Stimulated activated CD4-positive, alpha-beta T cell treated with anti-CD3 and anti-CD28 coated beads, Interleukin-1b, Interleukin-23, amount 100 ng/mL, for 24 hours (primary cell): Measurements from ENCODE around the gene PPP1R18.
"Not testable (repeated sequence)": the region's sequence is repeated elsewhere in the genome, so short reads cannot be mapped to it uniquely, and the experiment has no call there.

Experiments
- DNase-seq, 4 experiments: peaks; one replicate each; pipeline ENCODE4 v3.0.0-alpha.2; 2020; ENCODE audit warnings: low read depth in 4 of 4, low spot score in 1 of 4

PPP1R18 gene

DNA sequence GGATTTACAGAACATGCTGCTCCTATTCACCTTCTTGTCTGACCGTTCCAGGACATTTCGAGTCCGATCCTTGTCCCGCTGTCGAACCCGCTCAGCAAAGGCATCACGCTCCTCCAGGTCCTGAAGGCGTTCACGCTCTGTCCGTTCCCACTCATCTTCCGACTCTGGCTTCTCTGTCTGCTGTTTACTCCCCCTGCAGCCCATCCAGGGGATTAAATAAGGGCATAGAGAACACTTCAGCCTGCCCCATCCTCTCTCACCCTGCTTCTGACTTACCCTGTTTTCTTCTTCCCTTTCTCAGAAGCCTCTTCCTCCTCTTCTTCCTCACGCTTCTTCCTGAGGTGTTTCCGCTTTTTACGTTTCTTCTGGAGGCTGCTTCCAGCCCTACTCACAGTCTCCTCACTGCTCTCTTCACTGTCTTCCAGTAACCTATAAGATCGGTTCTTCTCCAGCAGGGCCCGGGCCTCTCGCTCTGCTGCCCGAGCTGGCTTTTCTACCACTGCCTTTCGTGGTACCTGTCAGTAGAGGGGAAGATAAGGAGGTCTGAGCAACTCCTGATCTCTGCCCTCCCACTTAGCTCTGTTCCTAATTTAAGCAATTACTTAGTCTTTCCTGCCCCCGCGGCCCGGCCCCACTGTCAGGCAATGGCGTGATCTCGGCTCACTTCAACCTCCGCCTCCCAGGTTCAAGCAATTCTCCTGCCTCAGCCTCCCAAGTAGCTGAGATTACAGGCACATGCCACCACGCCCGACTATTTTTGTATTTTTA, 15.5 kb downstream of the PPP1R18 start:
- DNase-seq: no peak

DNA sequence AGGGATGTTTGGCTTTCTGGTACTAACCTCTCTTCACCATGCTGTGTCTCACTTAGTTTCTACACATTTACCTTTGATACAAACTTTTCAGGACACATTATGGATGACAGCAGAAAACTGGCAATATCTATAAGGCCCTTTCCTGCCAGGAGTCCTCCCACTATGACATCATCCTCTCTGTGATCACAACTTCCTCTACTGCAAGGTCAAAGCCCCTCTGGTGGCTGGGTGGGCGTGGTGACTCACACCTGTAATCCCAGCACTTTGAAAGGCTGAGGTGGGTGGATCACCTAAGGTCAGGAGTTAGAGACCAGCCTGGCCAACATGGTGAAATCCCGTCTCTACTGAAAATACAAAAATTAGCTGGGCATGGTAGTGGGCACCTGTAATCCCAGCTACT, 20.1 kb downstream of the PPP1R18 start:
- DNase-seq: not testable (repeated sequence)

DNA sequence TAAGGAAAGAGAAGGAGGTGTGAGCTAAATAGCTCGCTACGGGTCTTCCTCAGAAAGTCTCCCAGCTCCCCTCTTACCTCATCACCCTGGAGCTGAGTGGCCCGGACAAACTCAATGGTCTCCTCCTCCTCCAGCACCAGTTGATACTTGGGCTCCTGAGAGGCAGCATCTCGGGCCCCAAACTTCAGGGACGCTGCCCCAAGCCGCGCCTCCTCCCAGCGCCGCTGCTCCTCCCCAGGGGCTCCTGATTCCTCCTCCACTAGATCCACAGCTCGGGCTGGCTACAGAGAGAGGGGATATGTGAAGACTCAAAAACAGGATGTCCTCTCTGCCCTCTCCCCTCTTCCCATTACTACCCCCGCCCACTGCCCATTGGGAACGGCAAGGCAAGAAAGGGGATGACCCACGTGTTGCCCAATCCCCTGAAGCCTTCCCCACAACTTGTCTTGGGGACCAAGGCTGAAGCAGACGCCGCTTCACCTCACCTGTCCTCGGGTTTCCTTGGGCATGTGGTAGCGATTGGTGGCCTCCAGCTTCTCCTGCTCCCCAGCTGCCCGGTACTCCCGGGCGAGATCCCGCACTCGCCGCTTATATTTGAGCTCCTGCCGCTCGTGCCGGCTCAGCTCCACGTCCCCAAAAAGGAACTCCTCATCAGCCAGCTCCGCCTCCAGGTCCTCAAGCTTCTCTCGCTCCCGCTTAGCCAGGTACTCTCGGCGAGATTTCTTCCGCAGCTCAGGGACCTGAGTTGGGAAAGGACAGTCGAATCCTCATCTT, 21.3 kb downstream of the PPP1R18 start:
- no peak for DNase-seq

DNA sequence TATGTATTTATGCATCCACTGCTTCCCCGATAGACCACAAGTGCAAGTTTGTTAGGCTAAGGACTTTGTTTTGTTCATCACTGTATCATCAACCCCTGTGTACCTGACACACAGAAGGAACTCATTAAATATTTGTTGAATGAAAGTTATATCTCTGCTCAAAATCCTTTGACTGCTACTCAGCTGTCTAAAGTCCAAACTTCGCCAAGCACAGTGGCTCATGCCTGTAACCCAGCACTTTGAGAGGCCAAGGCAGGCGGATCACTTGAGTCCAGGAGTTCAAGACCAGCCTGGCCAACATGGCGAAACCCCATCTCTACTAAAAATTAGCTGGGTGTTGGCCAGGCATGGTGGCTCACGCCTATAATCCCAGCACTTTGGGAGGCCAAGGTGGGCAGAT, 28.5 kb downstream of the PPP1R18 start:
- not testable (repeated sequence) for DNase-seq

DNA sequence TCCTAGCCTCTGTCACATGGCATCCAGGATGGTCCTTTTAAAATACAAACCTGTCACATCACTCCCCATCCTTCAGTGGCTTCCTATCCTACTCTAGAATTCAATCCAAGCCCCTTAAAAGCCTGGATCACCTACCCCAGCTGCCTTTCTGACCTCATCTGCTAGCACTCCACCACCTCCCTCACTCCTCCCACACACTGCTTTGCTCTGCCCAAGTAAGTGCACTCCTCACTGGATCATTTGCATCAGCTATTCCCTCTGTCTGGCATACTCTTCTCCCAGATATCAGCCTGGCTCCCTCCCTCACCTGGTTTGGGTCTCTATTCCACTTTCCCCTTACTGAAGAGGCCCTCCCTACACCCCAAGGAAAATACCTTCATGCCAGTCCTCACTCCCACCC, 29.0 kb downstream of the PPP1R18 start:
- DNase-seq: no peak

DNA sequence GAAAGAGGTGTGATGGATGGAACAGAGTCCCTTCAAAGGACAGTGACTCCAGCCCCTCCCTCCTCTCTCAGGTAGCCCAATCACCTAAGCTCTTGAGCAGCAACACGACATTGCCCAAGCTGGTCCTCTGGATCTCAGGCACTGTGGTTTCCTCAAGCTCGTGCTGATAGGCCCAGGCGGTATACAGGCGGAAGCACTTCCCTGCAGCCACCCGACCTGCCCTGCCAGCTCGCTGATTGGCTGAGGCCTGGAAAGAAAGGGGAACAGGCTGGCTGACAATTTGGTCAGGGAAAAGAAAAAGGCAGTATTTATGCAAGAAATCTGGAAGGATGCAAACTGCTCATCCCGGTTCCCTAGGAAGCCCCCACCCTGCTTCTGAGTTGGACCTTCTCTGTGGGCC, 29.9 kb downstream of the PPP1R18 start:
- no peak for DNase-seq

DNA sequence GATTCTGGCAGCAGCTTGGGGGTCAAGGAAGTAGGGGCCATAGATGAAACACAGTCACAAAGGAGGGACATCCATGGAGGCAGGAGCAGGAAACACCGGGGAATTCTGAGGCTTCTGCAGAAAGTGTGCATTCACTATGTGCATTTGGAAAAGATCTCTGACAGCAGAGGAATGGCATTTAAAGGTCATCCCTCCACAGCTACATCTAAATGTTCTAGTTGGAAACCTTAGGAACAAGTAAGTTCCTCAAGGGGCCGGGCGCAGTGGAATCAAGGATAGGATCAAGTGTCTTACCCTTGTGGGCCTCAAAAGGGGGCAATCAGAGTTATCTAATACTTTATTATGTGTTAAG, 30.7 kb downstream of the PPP1R18 start:
- DNase-seq: no peak

DNA sequence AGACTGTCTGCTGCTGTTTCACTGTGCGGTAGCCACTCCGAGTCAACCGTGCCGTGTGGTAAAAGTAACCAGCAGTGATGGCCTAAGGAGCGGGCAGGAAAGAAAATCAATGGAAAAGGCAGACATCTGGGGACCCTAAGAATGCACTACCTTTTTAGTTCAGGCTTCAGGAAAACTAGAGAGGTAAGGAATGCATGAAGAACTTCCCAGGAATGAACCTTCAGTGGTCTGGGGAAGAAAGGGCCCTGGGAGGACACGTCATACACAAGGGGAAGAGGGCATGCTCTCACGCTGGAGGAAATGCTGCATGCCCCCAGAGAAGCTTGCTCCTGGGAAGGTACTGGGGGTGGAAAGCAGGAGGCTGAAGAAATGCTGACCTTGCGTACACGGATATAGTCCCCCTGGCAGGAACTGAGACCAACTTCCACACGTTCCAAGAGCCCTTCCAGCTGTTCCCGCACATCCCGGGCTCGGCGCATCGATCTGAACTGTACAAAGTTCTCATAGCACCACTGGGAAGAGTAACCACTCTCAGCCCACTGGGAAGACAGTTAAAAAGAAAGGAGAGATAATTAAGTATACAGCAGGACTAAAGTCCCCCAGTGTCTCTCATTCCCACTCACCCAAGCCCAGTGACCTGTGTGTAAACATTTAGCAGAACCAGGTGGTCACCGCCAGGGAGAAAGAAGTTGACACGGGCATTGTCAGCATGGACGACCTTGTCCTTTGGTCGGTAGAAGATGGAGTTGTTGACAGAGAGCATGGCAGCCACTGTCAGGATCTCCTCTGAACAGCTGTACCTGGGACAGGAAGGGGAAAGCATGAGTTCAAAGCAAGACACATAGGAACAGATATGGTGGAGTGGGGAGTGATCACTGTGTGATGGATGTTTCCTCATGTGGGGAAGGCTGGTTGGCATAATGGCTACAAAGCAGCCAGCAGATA, 31.4 kb downstream of the PPP1R18 start:
- no peak for DNase-seq

DNA sequence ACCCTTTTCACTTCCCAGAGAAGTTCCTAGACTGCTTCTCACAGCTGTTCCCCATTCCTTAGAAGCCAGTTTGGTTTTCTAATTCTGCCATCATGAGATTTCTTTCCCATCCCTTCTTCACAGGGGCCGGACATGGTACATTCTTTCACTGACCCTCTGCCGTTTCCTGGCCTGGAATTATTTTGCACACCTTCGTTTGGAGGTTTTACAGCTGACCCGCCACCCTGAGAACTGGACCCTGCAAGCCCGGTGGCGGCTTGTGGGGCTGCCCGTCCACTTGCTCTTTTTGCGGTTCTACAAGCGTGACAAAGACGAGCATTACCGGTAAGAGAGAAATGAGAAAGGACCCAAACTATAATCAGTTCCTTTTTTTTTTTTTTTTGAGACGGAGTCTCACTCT, 35.3 kb downstream of the PPP1R18 start:
- no peak for DNase-seq

DNA sequence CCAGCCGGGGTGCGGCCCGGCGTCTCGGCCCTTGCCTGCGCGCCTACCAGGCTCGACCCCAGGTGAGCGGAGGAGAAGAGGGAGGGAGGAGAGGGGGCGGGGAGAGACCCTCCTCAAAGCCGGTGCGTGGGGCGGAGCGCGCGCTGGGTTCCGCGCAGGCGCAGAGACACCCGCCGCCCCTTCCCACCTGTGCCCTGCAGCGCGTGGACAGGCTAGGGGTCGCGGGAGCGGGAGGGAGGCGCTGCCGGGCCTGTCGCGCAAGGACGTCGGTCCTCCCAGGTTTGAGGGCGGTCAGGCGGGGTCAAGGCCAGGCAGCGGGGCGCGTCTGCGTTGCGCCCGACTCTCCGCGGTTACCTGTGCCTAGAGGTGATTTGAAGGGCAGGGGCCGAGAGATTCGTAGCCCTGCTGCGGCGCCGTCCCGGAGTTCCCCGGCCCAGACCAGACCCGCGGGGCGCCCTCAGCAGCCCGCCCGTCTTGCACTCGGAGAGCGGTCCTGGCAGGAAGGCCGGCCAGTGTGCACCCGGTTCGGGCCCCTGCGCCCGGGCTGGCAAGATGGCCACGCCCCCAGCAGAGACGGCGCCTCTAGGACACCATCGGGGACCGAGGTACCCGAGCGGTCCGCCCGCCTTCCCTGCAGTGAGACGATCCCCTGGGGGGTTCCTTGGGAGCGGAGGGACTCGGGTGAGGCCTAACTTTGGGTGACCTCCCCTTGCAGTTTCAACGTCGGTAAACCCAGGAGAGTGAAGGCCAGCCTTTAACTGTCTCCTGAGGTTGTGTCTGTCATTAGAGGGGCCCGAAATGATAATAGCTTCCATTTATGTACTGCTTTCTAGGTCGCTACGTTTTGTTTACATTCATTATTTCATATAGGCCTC, 39.0 kb downstream of the PPP1R18 start:
- DNase-seq: peak; percentile 59 to 71 (median 62)

DNA sequence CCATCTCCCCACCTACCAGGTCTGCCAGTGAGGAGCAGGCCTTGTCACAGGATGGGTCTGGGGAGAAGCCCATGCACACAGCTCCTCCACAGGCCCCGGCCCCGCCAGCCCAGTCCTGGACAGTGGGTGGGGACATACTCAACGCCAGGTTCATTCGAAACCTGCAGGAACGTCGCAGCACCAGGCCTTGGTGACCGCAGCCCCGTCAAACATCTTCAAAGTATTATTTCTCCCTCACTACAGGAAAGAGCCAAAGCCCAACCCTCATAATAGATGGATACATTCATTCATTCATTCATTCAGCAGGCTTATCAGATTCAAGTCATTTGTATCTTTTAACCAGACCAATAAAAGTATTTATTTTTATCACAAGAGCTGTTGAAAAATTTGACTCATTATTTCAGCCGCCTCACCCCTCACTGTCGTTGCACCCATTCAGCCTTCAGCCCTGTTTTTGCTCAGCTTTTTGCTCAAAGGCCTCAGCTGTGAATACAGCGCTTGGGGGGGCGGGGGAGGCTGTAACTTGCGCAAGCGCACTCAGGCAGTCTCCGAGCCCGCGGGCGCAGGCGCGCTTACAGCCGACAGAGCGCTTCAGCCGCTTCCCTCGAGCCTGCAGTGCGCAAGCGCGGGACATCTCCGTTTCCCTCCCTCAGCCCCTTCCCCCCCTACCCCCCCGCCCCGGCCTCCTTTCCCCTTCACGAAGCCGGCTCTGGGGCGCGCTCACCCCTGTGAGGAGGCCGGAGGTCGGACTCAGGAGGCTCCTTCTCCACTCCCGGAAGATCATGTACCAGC, 39.8 kb downstream of the PPP1R18 start, which contains the start of gene C6orf136:
Gene C6orf136 (plus strand): TSS at position 684 of the 792 bp plus-strand sequence. CDS start 99 bp downstream, at position 783.
- DNase-seq: peak; percentile 67 to 87 (median 84)

DNA sequence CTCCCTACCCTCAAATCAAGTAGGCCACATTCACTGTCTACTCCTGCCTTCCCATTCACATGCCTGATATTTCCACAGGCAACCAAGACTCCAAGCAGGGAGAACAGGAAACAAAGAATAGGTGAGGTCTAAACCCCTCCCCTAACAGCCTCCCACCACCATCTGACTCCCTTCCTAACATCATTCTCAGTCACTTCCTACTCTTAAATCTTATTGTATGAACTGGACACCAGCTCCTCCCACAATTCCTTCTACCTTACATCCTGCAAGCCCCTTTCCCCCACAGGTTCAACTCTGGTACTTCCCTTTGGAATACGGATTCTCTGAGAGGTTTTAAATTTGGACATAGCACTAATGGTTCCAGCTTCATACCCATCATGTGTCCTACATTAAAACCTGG, 40.5 kb downstream of the PPP1R18 start:
- no peak for DNase-seq

DNA sequence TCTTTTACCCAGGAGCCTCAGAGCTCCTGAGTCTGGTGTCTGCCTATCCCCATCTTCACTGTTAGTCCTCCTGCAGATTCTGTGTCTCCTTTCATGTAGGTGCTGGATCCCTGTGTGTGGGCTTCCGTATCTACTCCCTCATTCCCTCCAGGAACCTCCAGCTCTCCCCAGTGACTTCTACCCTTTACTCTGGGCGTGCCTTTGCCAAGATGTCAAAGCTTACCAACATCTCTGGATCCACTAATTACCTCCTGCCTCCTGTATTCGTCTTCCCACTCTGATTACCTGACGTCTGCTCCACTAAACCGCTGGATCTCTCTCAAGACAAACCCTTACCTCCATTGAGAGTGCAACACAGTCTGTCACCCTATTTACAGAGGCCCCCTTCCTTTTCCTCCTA, 41.7 kb downstream of the PPP1R18 start:
- DNase-seq: no peak

DNA sequence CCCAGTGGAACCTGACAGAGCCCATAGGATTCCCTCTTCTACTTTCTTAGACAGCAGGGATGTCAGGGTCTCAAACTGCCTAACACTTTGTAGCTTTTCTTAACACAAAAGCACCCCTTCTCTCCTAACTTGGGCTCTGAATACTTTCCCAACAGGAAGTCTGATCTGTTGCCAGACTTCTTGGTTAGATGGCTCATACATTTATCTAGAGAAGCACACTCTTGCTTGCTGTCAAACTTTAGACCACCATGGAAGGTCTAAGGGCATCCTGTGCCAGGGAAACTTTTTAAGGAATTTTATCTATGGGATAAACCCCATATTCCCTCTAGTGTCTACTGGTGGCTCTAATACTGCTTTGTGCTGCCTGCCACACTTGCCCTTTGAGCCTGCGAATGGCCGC, 42.8 kb downstream of the PPP1R18 start:
- DNase-seq: no peak

DNA sequence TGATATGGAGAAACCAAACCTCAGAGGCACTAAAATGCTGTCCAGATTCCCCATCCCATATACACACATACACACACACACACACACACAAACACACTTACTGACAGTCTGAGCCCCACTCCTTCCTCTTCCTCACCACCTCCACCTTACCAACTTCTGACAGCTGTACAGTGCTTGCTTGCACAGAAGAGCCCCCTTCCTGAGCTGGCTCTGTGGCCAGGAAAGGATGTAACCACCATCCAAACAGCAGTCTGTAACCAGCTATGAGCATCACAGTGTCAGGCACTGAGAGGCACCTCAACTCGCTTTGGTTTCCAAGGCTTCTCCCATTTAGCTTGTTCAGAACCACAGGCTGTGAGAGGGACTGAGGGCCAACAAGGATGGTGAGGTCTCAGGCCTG, 45.4 kb downstream of the PPP1R18 start:
- no peak for DNase-seq

DNA sequence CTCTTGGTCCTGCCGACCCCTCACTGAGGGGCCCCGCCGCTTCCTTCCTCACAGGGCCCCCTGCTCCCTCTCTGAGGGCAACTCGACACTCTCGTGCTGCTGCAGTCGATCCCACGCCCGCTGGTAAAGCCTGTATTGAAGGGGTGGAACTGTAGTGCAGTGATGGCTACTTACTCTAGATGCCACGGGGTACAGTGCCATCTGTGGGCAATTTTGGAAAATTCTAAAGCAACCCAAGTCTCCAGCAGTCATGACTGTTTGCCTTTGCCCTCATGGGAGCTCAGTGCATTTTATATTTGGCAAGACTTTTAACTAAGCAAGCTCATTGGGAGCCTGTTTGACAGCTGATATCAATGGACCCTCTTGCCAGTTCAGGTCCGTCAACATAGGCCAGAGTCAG, 46.0 kb downstream of the PPP1R18 start:
- no peak for DNase-seq

DNA sequence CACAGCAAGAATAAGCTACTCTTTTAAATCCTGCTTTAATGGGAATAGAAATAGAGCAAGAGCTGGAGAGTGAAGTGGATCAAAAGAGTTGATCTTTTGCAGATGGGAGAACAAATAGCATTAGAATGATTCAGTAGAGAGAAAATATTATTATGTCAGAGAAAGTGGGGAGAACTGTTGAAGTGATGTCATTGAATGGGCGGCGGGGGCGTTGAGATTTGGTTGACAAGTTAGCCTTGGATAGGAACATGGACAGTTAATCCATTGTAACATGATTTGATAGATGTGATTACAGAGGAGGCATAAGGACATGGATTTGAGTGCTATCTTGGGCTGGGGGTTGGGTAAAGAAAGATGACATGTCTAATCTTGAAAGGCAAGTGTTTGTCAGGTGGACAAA, 50.6 kb downstream of the PPP1R18 start:
- no peak for DNase-seq

DNA sequence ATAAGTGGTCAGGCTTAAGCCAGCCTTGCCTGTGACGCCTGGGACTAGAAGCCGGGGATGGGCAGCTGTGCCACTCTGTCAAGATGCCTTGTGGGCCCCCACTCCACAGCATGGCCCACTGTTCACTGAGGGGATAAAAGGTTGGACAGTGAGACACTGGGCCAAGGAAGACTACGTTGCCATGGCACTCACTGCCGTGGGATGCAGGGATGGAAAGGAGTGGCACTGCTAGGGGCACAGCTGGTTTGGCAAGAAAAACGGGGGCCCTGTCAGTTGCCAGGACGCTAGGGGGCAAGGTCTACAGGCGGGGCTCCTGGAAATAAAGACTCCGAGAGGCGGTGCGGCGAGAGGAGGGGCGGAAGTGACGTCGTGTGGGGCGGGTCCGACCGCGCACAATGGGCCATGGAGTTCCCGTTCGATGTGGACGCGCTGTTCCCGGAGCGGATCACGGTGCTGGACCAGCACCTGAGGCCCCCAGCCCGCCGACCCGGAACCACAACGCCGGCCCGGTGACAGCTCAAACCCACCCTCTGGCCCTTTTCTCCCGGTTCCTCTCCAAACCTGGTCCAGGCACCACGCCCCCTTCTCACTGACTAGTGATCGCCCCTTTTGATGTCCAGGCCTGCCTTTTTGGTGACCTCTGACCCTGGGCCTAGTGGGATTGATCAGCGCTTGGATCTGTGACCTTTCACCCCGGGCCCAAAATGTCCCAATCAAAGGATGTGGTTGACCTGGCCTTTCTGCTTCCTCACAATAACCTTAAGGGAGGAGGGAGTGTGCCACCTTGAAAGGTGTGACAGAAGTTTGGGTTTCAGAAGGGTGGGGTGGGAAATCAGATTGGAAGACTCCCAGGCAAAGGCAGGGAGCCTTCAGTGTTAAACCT, 59.7 kb downstream of the PPP1R18 start, which contains the start of gene ATAT1:
Gene ATAT1 (plus strand): TSS at position 391 of the 883 bp plus-strand sequence.
- DNase-seq: peak; percentile 61 to 81 (median 78)
